IMR-90 (cell line): ENCODE measurements around the gene ACP6.

Experiments used
- CEBPB ChIP-seq: IDR thresholded peaks from 2 replicates; pipeline ENCODE4 v1.6.1; 2012; ENCODE audit warnings: low read depth, low read length, improper control_type of control experiment
- CHD1 ChIP-seq: IDR thresholded peaks from 2 replicates; pipeline ENCODE4 v1.6.1; 2012; ENCODE audit warnings: low read depth, low read length, improper control_type of control experiment
- FOS ChIP-seq: fragments of 150-350 bp; IDR thresholded peaks from 2 replicates; pipeline ENCODE4 v1.6.1; 2016; ENCODE audit warnings: low read depth, low read length
- MAFK ChIP-seq: IDR thresholded peaks from 2 replicates; pipeline ENCODE4 v1.6.1; 2012; ENCODE audit warnings: low read depth, low read length, improper control_type of control experiment
- NFE2L2 ChIP-seq: fragments of 150-350 bp; IDR thresholded peaks from 2 replicates; pipeline ENCODE4 v1.6.1; 2016; ENCODE audit warnings: low read depth, mild to moderate bottlenecking, low read length
- POLR2A ChIP-seq: IDR thresholded peaks from 2 replicates; pipeline ENCODE4 v1.6.1; 2012; ENCODE audit warnings: mild to moderate bottlenecking, low read depth, low read length
- RAD21 ChIP-seq: IDR thresholded peaks from 2 replicates; pipeline ENCODE4 v1.6.1; 2012; ENCODE audit warnings: low read length, improper control_type of control experiment
- RCOR1 ChIP-seq: IDR thresholded peaks from 2 replicates; pipeline ENCODE4 v1.6.1; 2012; ENCODE audit warnings: mild to moderate bottlenecking, low read length, improper control_type of control experiment; ENCODE audit not compliant: insufficient replicate concordance
- RFX5 ChIP-seq: IDR thresholded peaks from 2 replicates; pipeline ENCODE4 v1.8.0; 2012; ENCODE audit warnings: low read depth, mild to moderate bottlenecking, low read length, moderate library complexity
- SMC3 ChIP-seq: fragments of 150-350 bp; IDR thresholded peaks from 2 replicates; pipeline ENCODE4 v1.6.1; 2016; ENCODE audit warnings: low read depth, mild to moderate bottlenecking, antibody characterized with exemption, low read length, moderate library complexity
- TF ChIP-seq, protein P1 (sequence below): conservative IDR thresholded peaks from 2 replicates; pipeline ENCODE4 v1.5.1; 2012; ENCODE audit warnings: mild to moderate bottlenecking, low read depth, low read length, improper control_type of control experiment
- TF ChIP-seq, protein P2 (sequence below): fragments of 150-350 bp; IDR thresholded peaks from 2 replicates; pipeline ENCODE4 v1.6.1; 2017; ENCODE audit warnings: mild to moderate bottlenecking, antibody characterized with exemption, low read length, low read depth
- TF ChIP-seq, protein P3 (sequence below): fragments of 150-350 bp; IDR thresholded peaks from 2 replicates; pipeline ENCODE4 v1.6.1; 2016; ENCODE audit warnings: low read depth, mild to moderate bottlenecking, low read length, moderate library complexity, borderline replicate concordance

DNA sequence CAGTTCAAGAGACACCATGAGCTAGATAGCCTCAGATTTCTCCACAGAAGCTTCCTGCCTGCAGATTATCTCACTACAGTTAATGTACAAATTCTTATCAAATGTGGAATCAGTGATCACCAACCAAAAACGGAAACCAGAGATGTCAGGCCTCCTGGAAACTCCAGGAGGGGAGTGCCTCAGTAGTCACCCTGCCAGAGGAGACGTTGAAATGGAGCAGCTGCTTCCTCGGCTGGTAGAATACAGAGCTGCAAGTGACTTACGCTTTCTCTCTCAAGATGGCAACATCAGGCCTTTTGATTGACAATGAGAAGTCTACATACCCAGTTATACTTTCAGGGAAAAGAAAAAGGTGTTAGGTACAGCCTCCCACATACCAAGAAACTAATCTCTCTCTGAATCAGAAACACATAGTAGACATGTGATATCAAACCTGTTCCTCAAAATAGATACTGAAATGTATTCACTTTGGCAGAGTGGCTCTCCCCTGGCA, 52.2 kb downstream of the ACP6 start:
- TF ChIP-seq POLR2A (no peak), NFE2L2 (no peak), MAFK (no peak), RCOR1 (no peak), SMC3 (no peak), RAD21 (no peak), CEBPB (no peak), FOS (no peak), RFX5 (no peak), CHD1 (no peak)
- TF ChIP-seq, protein P1, sequence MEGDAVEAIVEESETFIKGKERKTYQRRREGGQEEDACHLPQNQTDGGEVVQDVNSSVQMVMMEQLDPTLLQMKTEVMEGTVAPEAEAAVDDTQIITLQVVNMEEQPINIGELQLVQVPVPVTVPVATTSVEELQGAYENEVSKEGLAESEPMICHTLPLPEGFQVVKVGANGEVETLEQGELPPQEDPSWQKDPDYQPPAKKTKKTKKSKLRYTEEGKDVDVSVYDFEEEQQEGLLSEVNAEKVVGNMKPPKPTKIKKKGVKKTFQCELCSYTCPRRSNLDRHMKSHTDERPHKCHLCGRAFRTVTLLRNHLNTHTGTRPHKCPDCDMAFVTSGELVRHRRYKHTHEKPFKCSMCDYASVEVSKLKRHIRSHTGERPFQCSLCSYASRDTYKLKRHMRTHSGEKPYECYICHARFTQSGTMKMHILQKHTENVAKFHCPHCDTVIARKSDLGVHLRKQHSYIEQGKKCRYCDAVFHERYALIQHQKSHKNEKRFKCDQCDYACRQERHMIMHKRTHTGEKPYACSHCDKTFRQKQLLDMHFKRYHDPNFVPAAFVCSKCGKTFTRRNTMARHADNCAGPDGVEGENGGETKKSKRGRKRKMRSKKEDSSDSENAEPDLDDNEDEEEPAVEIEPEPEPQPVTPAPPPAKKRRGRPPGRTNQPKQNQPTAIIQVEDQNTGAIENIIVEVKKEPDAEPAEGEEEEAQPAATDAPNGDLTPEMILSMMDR, result no peak
- TF ChIP-seq, protein P2, sequence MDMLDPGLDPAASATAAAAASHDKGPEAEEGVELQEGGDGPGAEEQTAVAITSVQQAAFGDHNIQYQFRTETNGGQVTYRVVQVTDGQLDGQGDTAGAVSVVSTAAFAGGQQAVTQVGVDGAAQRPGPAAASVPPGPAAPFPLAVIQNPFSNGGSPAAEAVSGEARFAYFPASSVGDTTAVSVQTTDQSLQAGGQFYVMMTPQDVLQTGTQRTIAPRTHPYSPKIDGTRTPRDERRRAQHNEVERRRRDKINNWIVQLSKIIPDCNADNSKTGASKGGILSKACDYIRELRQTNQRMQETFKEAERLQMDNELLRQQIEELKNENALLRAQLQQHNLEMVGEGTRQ, result no peak
- TF ChIP-seq, protein P3, sequence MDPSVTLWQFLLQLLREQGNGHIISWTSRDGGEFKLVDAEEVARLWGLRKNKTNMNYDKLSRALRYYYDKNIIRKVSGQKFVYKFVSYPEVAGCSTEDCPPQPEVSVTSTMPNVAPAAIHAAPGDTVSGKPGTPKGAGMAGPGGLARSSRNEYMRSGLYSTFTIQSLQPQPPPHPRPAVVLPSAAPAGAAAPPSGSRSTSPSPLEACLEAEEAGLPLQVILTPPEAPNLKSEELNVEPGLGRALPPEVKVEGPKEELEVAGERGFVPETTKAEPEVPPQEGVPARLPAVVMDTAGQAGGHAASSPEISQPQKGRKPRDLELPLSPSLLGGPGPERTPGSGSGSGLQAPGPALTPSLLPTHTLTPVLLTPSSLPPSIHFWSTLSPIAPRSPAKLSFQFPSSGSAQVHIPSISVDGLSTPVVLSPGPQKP, result no peak
